Stimulated activated CD8-positive, alpha-beta memory T cell treated with anti-CD3 and anti-CD28 coated beads, Interleukin-7, amount 100 ng/mL, for 1 hour (primary cell): ENCODE data around the gene LCT.

ENCODE experiments used
- DNase-seq, 2 donors: peaks; one replicate each; pipeline ENCODE4 v3.0.0-alpha.2; 2020; ENCODE audit warnings: low read depth in 2 of 2

LCT gene

DNA sequence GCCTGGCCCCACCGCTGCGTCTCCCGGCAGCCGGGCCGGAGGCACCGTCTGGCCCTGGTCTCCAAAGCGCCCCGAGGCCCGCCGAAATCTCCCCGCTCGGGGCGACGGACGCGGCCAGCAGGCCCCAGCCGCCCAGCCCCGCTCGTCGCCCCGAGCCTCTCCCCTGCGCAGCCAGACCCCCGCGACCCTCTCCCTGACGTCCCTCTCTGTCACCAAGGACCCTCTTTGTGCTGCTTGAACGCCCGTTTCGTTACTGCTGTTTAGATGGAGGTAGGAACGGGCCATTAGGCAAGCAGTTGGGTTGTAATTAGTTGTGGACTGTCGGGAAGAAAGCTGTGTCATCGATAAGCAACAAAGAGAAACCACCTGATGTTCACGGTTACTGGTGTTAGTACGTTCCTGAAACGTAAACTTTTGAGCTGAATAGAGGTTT, 94.6 kb downstream of the LCT start:
- peak; percentile 1 to 7 for DNase-seq

DNA sequence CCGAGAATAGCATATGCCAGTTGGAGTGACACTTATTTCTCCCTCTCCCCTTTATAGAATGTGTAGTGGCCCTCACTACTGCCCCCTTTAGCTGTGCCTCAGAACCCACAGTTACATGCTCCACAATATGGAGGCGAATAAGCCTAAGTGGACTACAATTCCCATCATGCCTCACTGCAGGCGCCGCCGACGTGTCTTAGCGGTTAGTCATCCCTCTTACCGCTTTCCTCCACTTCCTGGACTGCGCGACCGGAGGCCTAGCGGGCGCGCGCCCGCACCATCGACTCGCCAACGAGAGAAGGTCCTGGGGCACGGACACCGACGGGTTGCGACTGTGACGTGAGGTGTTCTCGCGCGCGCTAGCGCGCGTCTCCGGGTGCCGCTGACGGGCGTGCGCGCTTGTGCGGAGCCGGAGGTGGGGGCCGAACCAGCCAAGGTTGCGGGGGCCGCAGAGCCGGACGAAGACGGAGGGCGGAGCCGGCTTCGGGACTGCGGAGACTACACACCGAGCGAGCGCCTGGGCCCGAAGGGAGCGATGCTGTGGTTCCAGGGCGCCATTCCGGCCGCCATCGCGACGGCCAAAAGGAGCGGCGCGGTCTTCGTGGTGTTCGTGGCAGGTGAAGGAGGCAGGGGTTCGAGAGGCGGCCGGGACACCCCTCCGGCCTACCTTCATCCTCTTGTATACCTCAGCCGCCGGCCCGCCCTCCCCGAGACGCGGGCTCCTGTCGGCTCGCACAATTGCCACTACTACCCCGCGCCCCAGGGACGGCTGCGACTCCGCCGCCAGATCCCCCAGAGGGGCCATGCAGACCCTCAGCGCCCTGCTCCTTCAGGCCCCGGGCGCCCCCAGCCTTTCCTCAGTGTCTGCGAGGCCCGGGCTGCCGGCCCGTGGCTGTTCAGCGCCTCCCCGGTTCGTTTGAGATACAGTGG, 95.3 kb downstream of the LCT start, which contains the start of gene UBXN4:
Gene UBXN4 (plus strand): TSS at position 461 of the 930 bp plus-strand sequence. CDS start 75 bp downstream, at position 536.
- DNase-seq: peak; percentile 87 to 88

DNA sequence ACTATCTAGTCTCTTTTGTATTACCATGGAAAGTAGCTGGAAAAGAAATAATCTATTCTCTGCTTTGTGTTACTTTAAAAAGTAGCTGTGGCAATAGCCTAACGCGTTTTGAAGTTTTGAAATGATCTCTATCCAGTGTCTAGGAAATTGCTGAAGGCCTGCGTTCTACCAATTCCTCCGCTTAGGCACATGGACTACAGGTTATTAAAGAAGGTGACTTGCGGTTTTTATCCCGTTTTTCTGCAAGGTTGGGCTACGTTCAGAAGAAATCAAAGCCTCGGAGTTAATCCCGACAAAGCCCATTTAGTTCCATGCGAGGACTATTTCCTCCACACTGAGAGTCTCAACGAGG, 96.0 kb downstream of the LCT start:
- DNase-seq: no peak

DNA sequence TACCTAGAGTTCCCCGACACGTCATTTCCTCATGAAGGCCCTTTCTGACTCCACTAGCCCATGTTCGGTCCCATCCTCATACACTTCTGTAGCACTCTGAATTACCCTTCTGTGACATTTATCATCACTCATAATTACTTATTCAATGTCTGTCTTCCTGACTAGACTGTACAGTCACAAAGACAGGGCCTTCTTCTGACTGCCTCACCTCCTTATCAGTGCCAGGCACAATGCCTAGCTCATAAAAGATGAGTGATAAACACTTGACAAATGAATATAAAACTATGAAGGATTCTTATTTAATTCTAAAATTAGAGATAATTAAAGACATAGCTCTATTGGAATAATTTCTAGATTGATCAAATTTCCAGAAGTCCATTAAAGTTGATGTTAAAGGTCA, 96.8 kb downstream of the LCT start:
- DNase-seq: no peak
